ENCODE measurements around the gene SIN3A. TPM values are rescaled to one million over a fixed set of nuclear protein-coding genes. Genes with fewer than 3 reads are reported as not detected.
"Not testable (repeated sequence)": the region's sequence is repeated elsewhere in the genome, so short reads cannot be mapped to it uniquely, and the experiment has no call there.

The SIN3A gene
- 10 to 100 TPM; 14.2 to 21.4 (median 15.5) TPM for polyA plus RNA-seq (ENCODE audit: low read depth in 6 of 6)

DNA sequence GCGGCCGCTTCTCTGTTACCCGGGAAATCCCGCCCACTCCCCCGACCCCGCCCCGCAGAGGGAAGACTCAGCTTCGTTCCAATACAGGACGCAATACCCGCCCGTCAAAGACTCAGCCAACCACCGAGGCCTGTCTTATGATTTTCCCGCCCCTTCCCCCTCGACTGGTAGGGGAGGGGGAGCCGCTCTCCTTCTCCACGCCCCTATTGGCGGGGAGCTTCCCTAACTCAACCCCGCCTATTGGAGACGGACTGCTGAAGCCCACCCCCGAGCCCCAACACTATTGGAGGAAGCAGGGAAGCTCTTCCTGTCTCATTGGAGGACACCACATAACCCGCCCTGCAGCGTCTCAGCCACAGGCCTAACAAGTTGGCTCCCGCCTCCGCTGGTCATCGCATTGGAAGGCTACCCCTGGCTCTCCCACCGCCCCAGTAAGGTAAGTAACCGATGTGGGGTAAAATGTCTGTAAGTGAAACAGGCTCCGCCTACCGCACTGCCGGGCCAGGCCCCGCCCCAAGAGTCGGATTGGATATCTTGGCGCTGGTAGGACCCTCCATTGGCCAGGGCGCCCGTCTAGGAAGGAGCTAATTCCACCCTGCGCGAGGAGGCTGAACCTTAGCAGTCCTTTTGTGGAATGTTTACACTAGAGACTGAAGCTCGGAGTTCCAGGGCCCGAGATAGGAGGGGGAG lies at the start of gene SIN3A:
SIN3A (minus strand) TSS at position 17 of the 690 bp plus-strand sequence. CDS start 21,315 bp downstream, outside the sequence.
- Mint-ChIP-seq H3K4me3 (peak within 1 kb of the TSS; percentile 94 to 99 (median 97)), H3K27ac (peak within 1 kb of the TSS; percentile 98 to 100 (median 99)), H3K27me3 (no peaks in the 10 kb centered on the region), H3K36me3 (no peaks in the 10 kb centered on the region), H3K9me3 (no peaks in the 10 kb centered on the region), H3K4me1 (peaks cover 46 to 69% (median 65%) of the 10 kb centered on the region in 3 donors)
- peak; percentile 48 to 49 for ATAC-seq (ENCODE audit: low read depth in 2 of 2)
- DNase-seq = peak; percentile 99

DNA sequence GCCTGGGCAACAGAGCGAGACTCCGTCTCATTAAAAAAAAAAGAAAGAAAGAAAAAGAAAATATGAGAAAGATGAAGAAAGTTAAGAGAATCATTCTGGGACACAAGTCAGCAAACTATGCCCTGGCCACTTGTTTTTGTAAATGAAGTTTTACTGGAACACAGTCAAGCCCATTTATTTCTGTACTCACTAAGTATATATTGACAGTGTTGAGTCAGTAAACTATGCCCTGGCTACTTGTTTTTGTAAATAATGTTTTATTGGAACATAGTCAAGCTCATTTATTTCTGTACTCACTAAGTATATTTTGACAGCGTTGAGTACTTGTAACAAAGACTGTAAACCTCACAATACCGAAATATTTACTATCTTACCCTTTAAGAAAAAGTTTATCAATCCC lies 42.2 kb upstream of the SIN3A start:
- Mint-ChIP-seq H3K36me3 (peaks cover 8 to 11% of the 10 kb centered on the region in 2 donors), H3K4me3 (no peak overlapping the region), H3K27me3 (no peaks in the 10 kb centered on the region), H3K4me1 (no peaks in the 10 kb centered on the region), H3K9me3 (peaks cover 0 to 5% (median 0%) of the 10 kb centered on the region in 7 donors), H3K27ac (no peak overlapping the region)
- ATAC-seq (ENCODE audit: low read depth in 2 of 2) (no peak), DNase-seq (no peak)

DNA sequence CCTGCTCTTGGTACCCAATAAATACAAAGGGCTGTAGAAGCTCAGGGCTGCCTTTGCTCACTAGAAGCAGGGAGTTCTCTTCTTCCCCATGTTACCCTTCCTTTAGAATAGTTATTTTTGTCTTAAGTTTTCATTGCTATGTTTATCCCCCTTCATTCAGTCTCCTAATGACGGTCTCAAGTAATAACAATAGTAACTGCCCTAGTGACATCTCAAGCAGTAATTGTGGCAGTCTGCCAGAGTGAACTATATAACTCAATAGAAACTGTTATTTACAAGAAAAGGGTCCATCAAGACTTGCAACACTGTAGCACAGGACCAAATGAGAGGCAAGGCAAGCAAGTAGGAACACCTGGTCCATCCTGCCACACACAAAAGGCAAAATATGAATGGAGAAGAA lies 32.5 kb upstream of the SIN3A start:
- DNase-seq (no peak), ATAC-seq (ENCODE audit: low read depth in 2 of 2) (no peak)
- no peaks in the 10 kb centered on the region for H3K27me3 Mint-ChIP-seq
- H3K9me3 Mint-ChIP-seq = no peaks in the 10 kb centered on the region
- peaks cover 0 to 11% of the 10 kb centered on the region in 2 donors for H3K36me3 Mint-ChIP-seq
- H3K4me3 Mint-ChIP-seq = no peak overlapping the region
- H3K4me1 Mint-ChIP-seq = no peaks in the 10 kb centered on the region
- H3K27ac Mint-ChIP-seq = no peak overlapping the region

DNA sequence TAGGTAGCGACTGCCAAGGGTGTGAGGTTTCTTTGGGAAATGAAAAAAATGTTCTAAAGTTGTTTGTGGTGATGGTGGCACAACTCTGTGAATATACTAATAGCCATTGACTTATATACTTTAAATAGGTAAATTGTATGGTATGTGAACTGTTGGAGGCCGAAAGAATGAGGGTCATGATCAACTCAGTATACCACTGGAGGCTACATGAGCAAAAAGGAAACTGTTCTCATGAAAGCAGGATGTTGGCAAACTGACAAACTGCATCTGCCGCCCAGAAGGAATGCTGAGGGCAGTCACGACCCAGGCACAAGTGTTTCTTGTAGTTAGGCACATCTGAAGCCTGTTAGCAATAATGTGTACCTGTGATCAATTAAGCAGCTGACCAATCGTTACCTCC lies 32.1 kb upstream of the SIN3A start:
- not testable (repeated sequence) for H3K27me3 Mint-ChIP-seq; H3K27ac Mint-ChIP-seq; H3K4me1 Mint-ChIP-seq; DNase-seq; H3K4me3 Mint-ChIP-seq; H3K9me3 Mint-ChIP-seq; ATAC-seq (ENCODE audit: low read depth in 2 of 2)
- peaks cover 0 to 11% of the 10 kb centered on the region in 2 donors for H3K36me3 Mint-ChIP-seq

DNA sequence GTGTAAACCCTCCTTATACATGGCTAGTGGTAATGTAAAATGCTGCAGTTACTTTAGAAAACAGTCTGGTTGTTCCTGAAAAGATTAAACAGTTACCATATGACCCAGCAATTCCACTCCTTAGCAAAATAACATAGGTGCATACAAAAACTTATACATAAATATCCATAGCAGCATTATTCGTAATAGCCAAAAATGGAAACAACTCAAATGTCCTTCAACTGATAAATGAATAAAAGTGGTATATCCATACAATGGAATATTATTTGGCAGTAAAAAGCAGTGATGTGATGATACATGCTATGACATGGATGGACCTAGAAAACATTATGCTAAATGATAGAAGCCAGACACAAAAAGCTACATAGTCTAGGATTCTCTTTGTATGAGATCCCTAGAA lies 31.6 kb upstream of the SIN3A start:
- H3K4me3 Mint-ChIP-seq = no peak overlapping the region
- H3K27me3 Mint-ChIP-seq = no peaks in the 10 kb centered on the region
- H3K27ac Mint-ChIP-seq = no peak overlapping the region
- H3K36me3 Mint-ChIP-seq = peaks cover 0 to 11% of the 10 kb centered on the region in 2 donors
- no peaks in the 10 kb centered on the region for H3K4me1 Mint-ChIP-seq
- no peak for ATAC-seq (ENCODE audit: low read depth in 2 of 2)
- DNase-seq = no peak
- no peaks in the 10 kb centered on the region for H3K9me3 Mint-ChIP-seq

DNA sequence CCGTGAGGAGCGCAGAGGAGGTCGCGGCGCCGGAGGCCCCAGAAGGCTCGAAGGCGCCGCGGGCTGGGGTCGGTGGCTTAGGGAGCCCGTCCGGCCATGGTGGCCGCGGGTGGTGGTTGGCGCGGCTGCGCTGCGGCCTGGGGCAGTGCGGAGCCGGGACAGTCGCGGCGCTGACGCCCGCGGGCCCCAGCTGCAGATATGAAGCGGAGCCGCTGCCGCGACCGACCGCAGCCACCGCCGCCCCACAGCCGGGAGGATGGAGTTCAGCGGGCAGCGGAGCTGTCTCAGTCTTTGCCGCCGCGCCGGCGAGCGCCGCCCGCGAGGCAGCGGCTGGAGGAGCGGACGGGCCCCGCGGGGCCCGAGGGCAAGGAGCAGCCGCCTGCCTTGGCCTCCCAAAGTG lies 29.0 kb upstream of the SIN3A start:
- peaks cover 0 to 11% of the 10 kb centered on the region in 2 donors for H3K36me3 Mint-ChIP-seq
- not testable (repeated sequence) for H3K27me3 Mint-ChIP-seq; ATAC-seq (ENCODE audit: low read depth in 2 of 2); H3K4me1 Mint-ChIP-seq; H3K9me3 Mint-ChIP-seq; H3K27ac Mint-ChIP-seq; DNase-seq; H3K4me3 Mint-ChIP-seq

DNA sequence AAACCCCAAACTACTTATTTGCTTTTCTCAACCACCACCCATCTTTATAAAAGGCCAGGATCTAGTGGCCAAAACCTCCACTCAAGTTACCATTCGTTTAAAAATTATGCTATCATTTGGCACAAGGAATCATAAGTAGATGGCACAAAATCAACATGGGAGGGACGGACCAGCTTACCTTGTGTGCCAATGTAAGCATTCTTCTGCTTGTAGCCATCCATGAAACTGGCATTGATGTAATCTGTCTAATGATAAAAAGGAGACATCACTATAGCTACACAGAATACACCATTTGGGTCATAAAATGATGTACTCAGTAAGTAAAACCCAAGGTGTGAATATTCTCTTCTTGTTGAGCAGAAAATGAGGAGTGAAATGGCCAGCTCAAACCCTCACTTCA lies 28.2 kb upstream of the SIN3A start:
- H3K36me3 Mint-ChIP-seq = peaks cover 0 to 11% of the 10 kb centered on the region in 2 donors
- DNase-seq = no peak
- no peaks in the 10 kb centered on the region for H3K4me1 Mint-ChIP-seq

DNA sequence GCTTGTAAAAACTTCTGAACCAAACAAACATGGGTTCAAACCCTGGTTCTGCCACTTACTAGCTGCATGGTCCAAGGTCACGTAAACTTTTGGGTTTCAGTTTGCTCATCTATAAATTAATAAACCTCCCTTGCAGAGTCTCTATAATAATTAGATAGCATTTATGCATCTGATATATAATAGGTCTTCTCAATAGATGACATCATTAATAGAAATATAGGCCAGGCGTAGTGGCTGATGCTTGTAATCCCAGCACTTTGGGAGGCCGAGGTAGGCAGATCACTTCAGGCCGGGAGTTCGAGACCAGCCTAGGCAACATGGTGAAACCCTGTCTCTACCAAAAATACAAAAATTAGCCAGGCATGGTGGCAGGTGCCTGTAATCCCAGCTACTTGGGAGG lies 25.6 kb upstream of the SIN3A start:
- not testable (repeated sequence) for H3K4me1 Mint-ChIP-seq; DNase-seq; H3K9me3 Mint-ChIP-seq; H3K27ac Mint-ChIP-seq; H3K4me3 Mint-ChIP-seq; H3K27me3 Mint-ChIP-seq; ATAC-seq (ENCODE audit: low read depth in 2 of 2); H3K36me3 Mint-ChIP-seq

More for the DNA sequence above, 28.2 kb upstream of the SIN3A start:
- H3K27me3 Mint-ChIP-seq = no peaks in the 10 kb centered on the region
- no peak for ATAC-seq (ENCODE audit: low read depth in 2 of 2)
- H3K9me3 Mint-ChIP-seq = no peaks in the 10 kb centered on the region
- H3K27ac Mint-ChIP-seq = no peak overlapping the region
- no peak overlapping the region for H3K4me3 Mint-ChIP-seq

DNA sequence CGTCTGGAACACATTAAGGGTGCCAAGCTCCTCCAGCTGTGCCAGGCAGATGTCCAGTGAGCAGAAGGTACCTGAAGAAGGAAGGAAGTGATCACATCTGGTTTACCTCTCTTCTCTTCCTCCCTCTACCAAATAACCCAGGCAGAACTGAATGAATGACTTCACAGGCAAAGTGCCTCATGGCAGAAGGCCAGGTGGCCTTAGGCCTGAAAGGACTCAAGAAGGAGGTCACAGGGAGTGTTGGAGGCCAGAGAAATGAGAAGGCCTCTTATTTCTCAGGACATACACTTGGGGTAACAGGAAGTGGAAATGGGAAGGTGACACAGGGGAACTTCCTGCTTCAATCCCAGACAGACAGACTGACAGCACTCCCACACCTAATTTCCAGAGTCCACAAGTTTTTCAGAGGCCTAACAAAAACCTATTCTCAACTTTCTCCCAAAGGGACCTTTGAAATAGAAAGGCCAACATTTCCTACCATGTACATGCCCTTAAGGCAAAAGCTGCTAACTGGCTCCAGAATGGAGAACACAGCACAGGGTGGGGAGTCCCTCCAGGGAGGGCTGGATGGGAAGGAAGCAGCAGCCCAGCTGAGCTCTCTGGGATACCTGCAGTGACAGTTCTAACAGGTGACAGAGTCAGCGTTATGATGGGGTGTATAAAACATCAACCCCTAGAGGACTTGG lies 17.6 kb upstream of the SIN3A start:
- no peak for ATAC-seq (ENCODE audit: low read depth in 2 of 2)
- peaks cover 4 to 6% (median 5%) of the 10 kb centered on the region in 3 donors for H3K4me1 Mint-ChIP-seq
- peaks cover 8 to 25% of the 10 kb centered on the region in 2 donors for H3K36me3 Mint-ChIP-seq
- no peak for DNase-seq
- H3K9me3 Mint-ChIP-seq = no peaks in the 10 kb centered on the region
- H3K27me3 Mint-ChIP-seq = no peaks in the 10 kb centered on the region
- H3K4me3 Mint-ChIP-seq = no peak overlapping the region
- peak overlapping the region in 1 of 6 donors; percentile 22 for H3K27ac Mint-ChIP-seq

DNA sequence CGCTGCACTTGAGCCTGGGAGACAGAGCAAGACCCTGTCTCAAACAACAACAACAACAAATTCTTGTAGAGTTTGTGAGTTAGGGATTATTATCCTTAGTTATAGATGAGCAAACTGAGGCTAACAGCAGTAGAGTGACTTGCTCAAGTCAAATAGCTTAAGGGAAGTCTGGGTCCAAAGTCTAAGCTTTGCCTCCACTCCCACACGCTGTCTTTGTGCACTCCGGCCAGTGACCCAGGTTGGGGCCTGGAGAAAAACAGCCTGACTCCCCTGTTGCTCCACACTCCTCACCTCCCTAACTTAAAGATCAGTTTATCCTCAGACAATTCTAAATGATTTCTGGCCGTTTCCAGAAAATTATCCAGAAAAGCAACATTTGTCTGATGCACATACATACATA lies 9.2 kb upstream of the SIN3A start:
- no peaks in the 10 kb centered on the region for H3K27me3 Mint-ChIP-seq
- H3K9me3 Mint-ChIP-seq = no peaks in the 10 kb centered on the region
- H3K4me1 Mint-ChIP-seq = peaks cover 5 to 11% (median 7%) of the 10 kb centered on the region in 3 donors
- H3K27ac Mint-ChIP-seq = no peak overlapping the region
- peak overlapping the region in 1 of 8 donors; percentile 57 for H3K4me3 Mint-ChIP-seq
- no peak for DNase-seq
- H3K36me3 Mint-ChIP-seq = peaks cover 0 to 4% of the 10 kb centered on the region in 2 donors
- ATAC-seq (ENCODE audit: low read depth in 2 of 2) = no peak

DNA sequence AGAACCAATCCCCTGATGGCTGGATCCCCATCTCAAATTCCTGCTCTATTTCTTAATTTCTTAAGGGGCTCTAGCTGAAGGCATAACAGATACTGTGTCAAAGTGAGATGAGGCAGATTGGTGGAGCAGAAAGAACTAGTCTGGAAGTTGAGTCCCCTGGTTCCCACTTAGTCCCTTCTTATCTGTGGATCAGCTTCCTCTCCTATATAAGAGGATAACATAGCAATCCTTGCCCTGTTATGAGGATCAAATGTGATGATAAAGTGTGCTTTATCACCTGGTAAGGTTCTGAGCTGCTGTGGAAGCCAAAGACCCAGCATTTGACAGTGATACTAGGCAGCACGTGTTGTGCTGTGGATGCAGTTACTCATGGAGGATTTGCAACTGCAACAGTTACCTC lies 8.1 kb upstream of the SIN3A start:
- peak overlapping the region in 1 of 8 donors; percentile 36 for H3K4me3 Mint-ChIP-seq
- no peaks in the 10 kb centered on the region for H3K9me3 Mint-ChIP-seq
- no peaks in the 10 kb centered on the region for H3K27me3 Mint-ChIP-seq
- DNase-seq = no peak
- H3K27ac Mint-ChIP-seq = peak overlapping the region in 1 of 6 donors; percentile 26
- H3K36me3 Mint-ChIP-seq = no peaks in the 10 kb centered on the region
- ATAC-seq (ENCODE audit: low read depth in 2 of 2) = no peak
- peaks cover 5 to 11% (median 7%) of the 10 kb centered on the region in 3 donors for H3K4me1 Mint-ChIP-seq

DNA sequence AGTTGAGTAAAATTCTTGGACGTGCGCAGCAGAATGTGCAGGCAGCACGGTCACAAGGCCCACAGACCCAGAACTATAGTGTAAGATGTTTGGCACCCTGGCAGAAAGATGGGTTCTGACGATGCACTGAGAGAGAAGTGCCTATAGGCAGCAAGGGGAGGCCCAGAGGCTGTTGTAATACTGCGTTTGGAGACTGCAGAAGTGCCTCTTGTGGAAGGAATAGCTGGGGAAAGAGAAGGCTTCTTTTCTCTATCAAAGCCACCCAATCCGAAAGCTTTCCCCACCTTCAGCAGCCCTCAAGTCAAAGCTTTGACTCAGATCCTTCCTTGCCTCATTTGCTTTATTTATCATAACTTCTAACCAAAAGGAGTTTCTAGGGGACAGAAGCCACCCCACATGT lies 5.2 kb upstream of the SIN3A start:
- Mint-ChIP-seq H3K9me3 (no peaks in the 10 kb centered on the region), H3K4me3 (peak overlapping the region; percentile 85 to 98 (median 96)), H3K36me3 (no peaks in the 10 kb centered on the region), H3K27ac (peak overlapping the region in 3 of 6 donors; percentile 8 to 98 (median 57)), H3K4me1 (peaks cover 25 to 32% (median 28%) of the 10 kb centered on the region in 3 donors), H3K27me3 (no peaks in the 10 kb centered on the region)
- no peak for DNase-seq
- no peak for ATAC-seq (ENCODE audit: low read depth in 2 of 2)

DNA sequence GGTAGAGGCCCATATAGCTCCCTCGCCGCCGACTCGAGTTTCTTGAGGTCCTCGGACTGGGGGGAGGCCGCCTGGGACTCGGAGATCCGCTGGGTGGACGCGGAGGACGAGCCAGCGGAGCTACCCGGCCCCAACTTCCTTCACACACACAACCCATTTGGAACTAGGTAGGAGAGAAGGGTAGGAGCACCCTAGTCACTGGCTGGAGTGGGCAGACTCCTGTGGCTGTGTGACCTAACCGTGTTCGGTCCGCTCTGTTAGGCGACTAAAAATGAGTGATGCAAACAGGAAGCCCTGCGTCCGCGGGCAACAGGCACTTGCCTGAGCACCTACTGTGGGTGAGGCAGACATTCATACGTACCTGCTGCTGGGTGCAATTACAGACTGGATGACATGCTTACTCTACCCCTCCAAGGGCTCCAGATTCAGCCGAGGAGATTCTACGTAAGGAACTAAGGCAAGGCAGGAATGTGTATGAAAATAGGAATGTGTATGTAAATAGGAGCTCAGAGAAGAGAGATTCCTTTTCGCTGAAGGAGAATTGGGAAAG lies 4.6 kb upstream of the SIN3A start:
- no peak for DNase-seq
- no peak for ATAC-seq (ENCODE audit: low read depth in 2 of 2)
- H3K27ac Mint-ChIP-seq = peak overlapping the region; percentile 8 to 98 (median 96)
- peaks cover 25 to 32% (median 28%) of the 10 kb centered on the region in 3 donors for H3K4me1 Mint-ChIP-seq
- H3K9me3 Mint-ChIP-seq = no peaks in the 10 kb centered on the region
- H3K4me3 Mint-ChIP-seq = peak overlapping the region; percentile 85 to 98 (median 96)
- no peaks in the 10 kb centered on the region for H3K27me3 Mint-ChIP-seq
- no peaks in the 10 kb centered on the region for H3K36me3 Mint-ChIP-seq
